H1 (cell line): ENCODE measurements around the gene SLC6A8. TPM values are rescaled to one million over a fixed set of nuclear protein-coding genes. Genes with fewer than 3 reads are reported as not detected.
"Not testable (repeated sequence)": the region's sequence is repeated elsewhere in the genome, so short reads cannot be mapped to it uniquely, and the experiment has no call there.

ENCODE experiments used
- CTCF ChIA-PET: fragments of 300-600 bp; sonication (Branson Sonifier 250); formaldehyde crosslinking; loops from one replicate; lab custom pipeline; 2021; ENCODE audit not compliant: partially characterized antibody; lab: Charles Lee
- POLR2A ChIA-PET: fragments of 300-600 bp; sonication (Branson Sonifier 250); formaldehyde crosslinking; loops from one replicate; lab custom pipeline; 2021; ENCODE audit warnings: inconsistent platforms; ENCODE audit not compliant: partially characterized antibody; lab: Charles Lee
- DNase-seq, 2 experiments: peaks; one replicate each; pipeline versions ENCODE4 v3.0.0 to v3.0.0-alpha.2; 2010 to 2022; ENCODE audit warnings: low spot score in 2 of 2, low read depth in 1 of 2, mixed read lengths in 1 of 2
- FAIRE-seq: peaks from 2 replicates; lab custom pipeline; 2011; peaks lifted over from hg19 to GRCh38; lab: Jason Lieb, UNC
- H2AFZ ChIP-seq: 2 replicates; pipeline ENCODE4 v1.8.1; 2012; ENCODE audit warnings: low read length, inconsistent platforms
- H2AK5ac ChIP-seq: 2 replicates; pipeline ENCODE4 v1.6.1; 2013; ENCODE audit warnings: low read depth, low read length
- H2BK120ac ChIP-seq: replicated peaks from 2 replicates; pipeline ENCODE3; 2013; ENCODE audit warnings: low read depth, low read length, inconsistent platforms
- H2BK12ac ChIP-seq: 2 replicates; pipeline ENCODE4 v1.6.1; 2013; ENCODE audit warnings: low read depth, low read length
- H2BK15ac ChIP-seq: 2 replicates; pipeline ENCODE4 v1.6.1; 2013; ENCODE audit warnings: low read length
- H2BK20ac ChIP-seq: 2 replicates; pipeline ENCODE4 v1.6.1; 2013; ENCODE audit warnings: low read length
- H2BK5ac ChIP-seq: 2 replicates; pipeline ENCODE4 v1.6.1; 2013; ENCODE audit warnings: low read depth, low read length
- H3K14ac ChIP-seq: 2 replicates; pipeline ENCODE4 v1.6.1; 2013; ENCODE audit warnings: inconsistent platforms; ENCODE audit not compliant: insufficient read length
- H3K18ac ChIP-seq: 2 replicates; pipeline ENCODE4 v1.6.1; 2013; ENCODE audit warnings: low read length; ENCODE audit errors: extremely low read depth
- H3K23ac ChIP-seq: 2 replicates; pipeline ENCODE4 v1.6.1; 2013; ENCODE audit warnings: inconsistent platforms; ENCODE audit not compliant: insufficient read length
- H3K23me2 ChIP-seq: 2 replicates; pipeline ENCODE4 v1.6.1; 2013; ENCODE audit warnings: low read depth, low read length
- H3K27ac ChIP-seq: 2 replicates; pipeline ENCODE4 v1.6.1; 2011; ENCODE audit warnings: low read depth, low read length, inconsistent platforms
- H3K27me3 ChIP-seq, 4 experiments: replicated peaks in 1 of 4; 1 replicate in 1 of 4; 2 replicates in 3 of 4; pipeline versions ENCODE4 v1.6.1 to v1.8.1; 2011 to 2013; ENCODE audit warnings: low read length in 3 of 4, mild to moderate bottlenecking in 3 of 4, inconsistent platforms in 2 of 4, mixed read lengths in 2 of 4, moderate library complexity in 1 of 4; ENCODE audit not compliant: control insufficient read depth in 3 of 4, insufficient read depth in 3 of 4; ENCODE audit errors: extremely low read depth in 1 of 4
- H3K36me3 ChIP-seq, 4 experiments: 2 replicates each; pipeline versions ENCODE4 v1.6.1 to v1.8.1; 2011 to 2013; ENCODE audit warnings: mild to moderate bottlenecking in 4 of 4, low read length in 3 of 4, moderate library complexity in 2 of 4, control low read depth in 1 of 4, inconsistent platforms in 1 of 4; ENCODE audit not compliant: insufficient read depth in 4 of 4, control insufficient read depth in 2 of 4
- H3K4ac ChIP-seq: replicated peaks from 2 replicates; pipeline ENCODE3; 2013; ENCODE audit warnings: low read length, low read depth, mixed read lengths, inconsistent platforms; ENCODE audit not compliant: insufficient read length
- H3K4me1 ChIP-seq, 4 experiments: replicated peaks in 1 of 4; 1 replicate in 1 of 4; 2 replicates in 3 of 4; pipeline versions ENCODE4 v1.6.1 to v1.8.1; 2011 to 2013; ENCODE audit warnings: low read length in 3 of 4, inconsistent platforms in 2 of 4, mixed read lengths in 1 of 4; ENCODE audit not compliant: insufficient read depth in 4 of 4, control insufficient read depth in 3 of 4
- H3K4me2 ChIP-seq, 2 experiments: 2 replicates each; pipeline versions ENCODE4 v1.6.1 to v1.8.1; 2011 to 2013; ENCODE audit warnings: low read depth in 2 of 2, low read length in 2 of 2, control low read depth in 1 of 2, inconsistent platforms in 1 of 2, mild to moderate bottlenecking in 1 of 2; ENCODE audit not compliant: insufficient read depth in 1 of 2
- H3K4me3 ChIP-seq, 4 experiments: fragments of 200-600, 300-600 bp in 1 of 4; sonication (generic), shearing (Covaris generic), sonication (Bioruptor Twin) in 1 of 4; 2 replicates each; pipeline versions ENCODE4 v1.5.1 to v1.8.1; 2011 to 2016; ENCODE audit warnings: low read length in 4 of 4, low read depth in 3 of 4, control low read depth in 2 of 4, inconsistent platforms in 2 of 4, mild to moderate bottlenecking in 2 of 4, mixed read lengths in 1 of 4, moderate library complexity in 1 of 4; ENCODE audit not compliant: insufficient read depth in 2 of 4; ENCODE audit errors: extremely low read depth in 1 of 4
- H3K56ac ChIP-seq: replicated peaks from 2 replicates; pipeline ENCODE3; 2013; ENCODE audit warnings: low read depth, mild to moderate bottlenecking, mixed read lengths, low read length, inconsistent platforms; ENCODE audit not compliant: insufficient read length
- H3K79me1 ChIP-seq: 2 replicates; pipeline ENCODE4 v1.6.1; 2013; ENCODE audit warnings: low read depth, low read length, control low read depth
- H3K79me2 ChIP-seq, 2 experiments: 2 replicates each; pipeline versions ENCODE4 v1.6.1 to v1.8.1; 2012 to 2013; ENCODE audit warnings: low read length in 2 of 2, mild to moderate bottlenecking in 2 of 2, inconsistent platforms in 1 of 2; ENCODE audit not compliant: insufficient read depth in 2 of 2, control insufficient read depth in 1 of 2
- H3K9ac ChIP-seq, 4 experiments: replicated peaks in 1 of 4; 1 replicate in 1 of 4; 2 replicates in 3 of 4; pipeline versions ENCODE4 v1.6.1 to v1.8.1; 2011 to 2013; ENCODE audit warnings: low read depth in 3 of 4, low read length in 3 of 4, control low read depth in 2 of 4, mild to moderate bottlenecking in 2 of 4, moderate library complexity in 2 of 4, inconsistent platforms in 1 of 4; ENCODE audit errors: extremely low read depth in 1 of 4
- H3K9me3 ChIP-seq, 2 experiments: 2 replicates each; pipeline versions ENCODE4 v1.6.1 to v1.8.1; 2012 to 2013; ENCODE audit warnings: mild to moderate bottlenecking in 2 of 2, moderate library complexity in 2 of 2, control low read depth in 1 of 2, inconsistent platforms in 1 of 2, low read depth in 1 of 2, low read length in 1 of 2, mixed read lengths in 1 of 2; ENCODE audit not compliant: insufficient read depth in 2 of 2
- H4K20me1 ChIP-seq, 2 experiments: replicated peaks in 1 of 2; 2 replicates each; pipeline versions ENCODE3 to v1.8.1; 2011 to 2013; ENCODE audit warnings: inconsistent platforms in 2 of 2, low read length in 2 of 2, mild to moderate bottlenecking in 1 of 2; ENCODE audit not compliant: insufficient read depth in 2 of 2, control insufficient read depth in 1 of 2
- H4K5ac ChIP-seq: 2 replicates; pipeline ENCODE4 v1.6.1; 2013; ENCODE audit warnings: low read length, low read depth, mixed read lengths, inconsistent platforms; ENCODE audit not compliant: insufficient read length
- H4K8ac ChIP-seq: 2 replicates; pipeline ENCODE4 v1.8.0; 2013; ENCODE audit warnings: mild to moderate bottlenecking, moderate library complexity, low read length, inconsistent platforms; ENCODE audit not compliant: insufficient read depth; ENCODE audit errors: extremely low read depth
- H4K91ac ChIP-seq: replicated peaks from 2 replicates; pipeline ENCODE3; 2013; ENCODE audit warnings: low read length, mixed read lengths, inconsistent platforms; ENCODE audit not compliant: insufficient read length
- WGBS, 2 experiments: shearing (Covaris generic) in 1 of 2; methylation state at CpG; one replicate each; pipeline versions ENCODE4 v1.1.6 to v1.1.7; 2013 to 2015; ENCODE audit warnings: low lambda C conversion rate in 2 of 2, mixed read lengths in 2 of 2, inconsistent platforms in 1 of 2, low coverage in 1 of 2, missing lambda C conversion rate in 1 of 2; ENCODE audit not compliant: insufficient replicate concordance in 2 of 2, insufficient coverage in 1 of 2, insufficient read length in 1 of 2; ENCODE audit errors: extremely low coverage in 1 of 2, missing lambda C conversion rate in 1 of 2; 5-methylcytosine and 5-hydroxymethylcytosine counted together
- polyA plus RNA-seq, 7 experiments: library from polyadenylated mRNA; depleted of rRNA in 3 of 7; stranded (reverse) in 5 of 7; unstranded in 2 of 7; fragments of >200 nt in 5 of 7; fragments of 200-250 nt in 2 of 7; gene quantifications; 1 replicate in 5 of 7; 2 replicates in 1 of 7; 4 replicates in 1 of 7; pipeline versions ENCODE4 v1.2.1 to v1.2.3, GENCODE V29; 2011 to 2013; ENCODE audit warnings: missing spikeins in 2 of 7, mixed read lengths in 2 of 7
- total RNA-seq: library from RNA; stranded (reverse); fragmentation: NEBNext Ultra II Directional; extraction: Animal tissue kit (Norgen Biotek cat#: 25700); gene quantifications from 2 replicates; pipeline ENCODE4 v1.2.1, GENCODE V29; 2021

The SLC6A8 gene
- total and polyA plus RNA-seq, 2 of the 8 experiments (the other 6 are each of a cell fraction or from before 2014, with no cell fraction given), result 87.7 to 94.7 TPM

DNA sequence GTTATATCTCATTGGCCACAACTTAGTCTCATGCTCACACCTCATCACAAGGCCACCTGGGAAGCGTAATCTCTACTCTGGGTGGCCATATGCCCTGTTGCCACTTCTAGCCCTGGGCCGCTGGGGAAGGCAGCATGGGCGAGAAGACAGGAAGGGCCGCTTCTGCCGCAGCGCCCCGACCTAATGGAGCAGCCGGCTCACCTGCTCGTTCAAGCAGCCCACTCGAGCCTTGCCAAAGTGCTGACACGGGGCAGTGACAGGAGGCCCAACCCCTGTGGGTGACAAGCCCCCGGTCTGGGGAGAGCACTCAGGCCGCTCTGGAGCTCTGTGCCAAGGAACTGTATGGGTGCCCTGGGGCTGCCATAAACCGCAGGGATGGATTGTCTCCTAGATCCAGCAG, 54.4 kb downstream of the SLC6A8 start:
- H3K79me1 ChIP-seq, H3K4me3 ChIP-seq, H3K9me3 ChIP-seq, H4K91ac ChIP-seq, H3K23me2 ChIP-seq, H3K79me2 ChIP-seq, H4K5ac ChIP-seq, H3K27me3 ChIP-seq, H3K27ac ChIP-seq, H3K14ac ChIP-seq, H4K20me1 ChIP-seq, H2AFZ ChIP-seq, H2BK20ac ChIP-seq, H3K18ac ChIP-seq, H2BK120ac ChIP-seq, H3K4ac ChIP-seq, DNase-seq, H4K8ac ChIP-seq, POLR2A ChIA-PET, H3K4me2 ChIP-seq, H2BK15ac ChIP-seq, H3K36me3 ChIP-seq, H3K56ac ChIP-seq, H2AK5ac ChIP-seq, CTCF ChIA-PET, FAIRE-seq, H2BK12ac ChIP-seq, H2BK5ac ChIP-seq, H3K23ac ChIP-seq, H3K4me1 ChIP-seq, H3K9ac ChIP-seq: not testable (repeated sequence)
- WGBS, 2 experiments, result 100% methylated on average over 4 of the region's 14 CpGs; no CpG with 5 or more reads in 1 of the 2 experiments

DNA sequence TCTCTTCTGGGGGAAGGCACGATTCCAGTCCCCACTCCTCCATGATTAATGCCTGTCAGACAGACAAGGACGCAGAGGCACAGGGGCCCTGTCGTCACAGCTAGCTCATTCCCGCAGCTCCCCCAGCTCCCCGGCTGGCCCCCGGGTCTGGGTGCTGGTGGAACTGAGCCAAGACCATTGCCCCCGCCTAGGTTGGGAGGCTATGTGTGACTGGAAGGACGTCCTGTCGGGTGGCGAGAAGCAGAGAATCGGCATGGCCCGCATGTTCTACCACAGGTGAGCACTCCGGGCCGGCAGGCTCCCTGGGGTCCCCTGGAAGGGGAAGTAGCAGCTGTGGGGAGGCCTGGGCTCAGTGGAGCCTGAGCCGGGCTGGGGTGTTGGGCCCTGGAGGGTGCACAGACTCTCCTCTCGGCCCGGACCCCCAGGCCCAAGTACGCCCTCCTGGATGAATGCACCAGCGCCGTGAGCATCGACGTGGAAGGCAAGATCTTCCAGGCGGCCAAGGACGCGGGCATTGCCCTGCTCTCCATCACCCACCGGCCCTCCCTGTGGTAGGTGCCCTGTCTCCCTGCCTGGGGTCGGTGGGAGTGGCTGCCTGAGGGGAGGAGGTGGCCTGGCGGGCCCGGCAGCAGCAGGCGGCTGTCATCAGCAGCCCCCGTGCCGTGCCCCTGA, 55.2 kb downstream of the SLC6A8 start:
- H2AK5ac ChIP-seq, H3K27ac ChIP-seq, H4K20me1 ChIP-seq, DNase-seq, H2AFZ ChIP-seq, H3K9ac ChIP-seq, CTCF ChIA-PET, H3K9me3 ChIP-seq, H3K23ac ChIP-seq, H4K5ac ChIP-seq, H3K79me2 ChIP-seq, H3K27me3 ChIP-seq, H2BK15ac ChIP-seq, H2BK120ac ChIP-seq, H2BK20ac ChIP-seq, H4K8ac ChIP-seq, H3K4ac ChIP-seq, H3K4me1 ChIP-seq, H3K23me2 ChIP-seq, H2BK12ac ChIP-seq, H3K56ac ChIP-seq, H3K36me3 ChIP-seq, H3K18ac ChIP-seq, H2BK5ac ChIP-seq, H3K79me1 ChIP-seq, FAIRE-seq, H4K91ac ChIP-seq, H3K14ac ChIP-seq: not testable (repeated sequence)
- H3K4me2 ChIP-seq, result peak overlapping the region; percentile 60 to 65; a peak in 3 of 4 replicates
- H3K4me3 ChIP-seq, result peak overlapping the region in 1 of 4 experiments; percentile 60; a peak in 1 of 8 replicates
- 85% methylated on average over 20 of the region's 32 CpGs; no CpG with 5 or more reads in 1 of the 2 experiments for WGBS, 2 experiments
- POLR2A ChIA-PET, result interaction anchor here (0.6 kb wide), 1 partner anchor 16 kb away, joined by 4 read pairs; no protein-coding TSS in a partner anchor
